ENCODE results near the gene AP5Z1. TPM values are rescaled to one million over a fixed set of nuclear protein-coding genes. Genes with fewer than 3 reads are reported as not detected.

The AP5Z1 gene
- total RNA-seq, 2 experiments from 2014 or later, result 15.3 to 18.1 TPM

DNA sequence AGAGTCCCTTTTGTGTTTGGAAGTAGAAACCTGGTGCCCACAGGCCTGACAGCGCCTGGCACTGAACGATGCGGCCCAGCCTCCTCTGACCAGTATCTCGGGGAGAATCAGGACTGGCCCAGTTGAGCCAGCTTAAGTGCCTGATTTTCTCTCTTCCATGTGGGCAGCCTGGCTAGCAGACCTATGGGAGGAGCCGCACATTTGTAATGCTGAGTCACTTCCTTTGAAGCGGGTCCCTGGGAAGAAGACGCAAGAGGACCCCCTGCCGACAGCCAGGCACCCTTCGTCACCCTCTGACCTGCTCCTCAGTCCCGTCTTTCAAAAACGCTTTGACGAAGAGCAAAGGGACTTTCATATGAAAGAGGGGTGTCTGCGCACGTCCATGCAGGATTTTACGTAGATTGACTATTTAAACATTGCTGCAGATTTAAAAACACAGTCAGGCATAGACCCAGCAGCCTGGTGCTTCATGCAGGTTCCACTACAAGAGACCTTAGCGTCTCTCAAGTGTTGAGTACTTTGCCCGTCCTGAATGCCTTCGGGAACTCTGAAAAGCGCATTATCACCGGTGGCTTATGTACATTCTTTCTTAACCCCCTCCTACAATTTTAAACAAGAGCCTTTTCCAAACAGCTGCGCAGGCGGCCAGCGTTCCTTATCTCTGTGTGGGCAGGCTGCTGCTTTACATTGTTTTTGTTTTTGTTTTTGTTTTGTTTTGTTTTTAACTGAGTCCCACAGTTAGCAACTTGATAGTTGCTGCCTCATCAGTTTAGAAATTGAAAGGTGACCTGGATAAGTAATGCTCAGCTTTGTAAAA is 36.5 kb upstream of the AP5Z1 start:
- Mint-ChIP-seq H3K36me3 (ENCODE audit: low read depth) (peaks cover 26% of the 10 kb centered on the region), H3K4me3 (peak overlapping the region; percentile 67), H3K9me3 (no peaks in the 10 kb centered on the region), H3K27ac (peak overlapping the region; percentile 84), H3K4me1 (ENCODE audit: low read depth) (peaks cover 50% of the 10 kb centered on the region), H3K27me3 (ENCODE audit: low read depth) (no peaks in the 10 kb centered on the region)
- peak; percentile 64 for DNase-seq
- intact Hi-C loops (cut with micrococcal nuclease), result loop anchor here (1.0 to 2.0 kb wide), 2 partner anchors 36 to 55 kb away; partner anchors contain the start of gene AP5Z1
- CTCF ChIA-PET, result interaction anchor here (0.9 kb wide), 1 partner anchor 16 kb away, joined by 3 read pairs; no protein-coding TSS in a partner anchor

- Mint-ChIP-seq H3K9me3 (no peaks in the 10 kb centered on the region), H3K4me3 (peak overlapping the region; percentile 67), H3K4me1 (ENCODE audit: low read depth) (peaks cover 52% of the 10 kb centered on the region), H3K27me3 (ENCODE audit: low read depth) (no peaks in the 10 kb centered on the region), H3K36me3 (ENCODE audit: low read depth) (peaks cover 26% of the 10 kb centered on the region), H3K27ac (peak overlapping the region; percentile 84)
- CTCF ChIA-PET, result interaction anchor here (0.6 to 0.9 kb wide), 2 partner anchors 16 to 25 kb away, joined by 3 read pairs; no protein-coding TSS in a partner anchor
- DNase-seq, result peak; percentile 72
- intact Hi-C loops (cut with micrococcal nuclease), result loop anchor here (1.0 to 2.0 kb wide), 2 partner anchors 35 to 55 kb away; partner anchors contain the start of gene AP5Z1
Measured at GRCh38 chr7:4739528-4739992, 35.9 kb upstream of the AP5Z1 start.

- CTCF ChIA-PET, result interaction anchor here (0.7 kb wide), 1 partner anchor 45 kb away, joined by 4 read pairs; no protein-coding TSS in a partner anchor
- no peaks in the 10 kb centered on the region for H3K9me3 Mint-ChIP-seq
- no peak for DNase-seq
- H3K27me3 Mint-ChIP-seq (ENCODE audit: low read depth), result no peaks in the 10 kb centered on the region
- no peak overlapping the region for H3K4me3 Mint-ChIP-seq
- intact Hi-C loops (cut with micrococcal nuclease), result loop anchor here (10.0 kb wide), 1 partner anchor 954 kb away; no protein-coding TSS in a partner anchor
- H3K27ac Mint-ChIP-seq, result no peak overlapping the region
- peaks cover 63% of the 10 kb centered on the region for H3K4me1 Mint-ChIP-seq (ENCODE audit: low read depth)
- H3K36me3 Mint-ChIP-seq (ENCODE audit: low read depth), result peaks cover 26% of the 10 kb centered on the region
Measured at GRCh38 chr7:4740796-4741195, 34.6 kb upstream of the AP5Z1 start.

GRCh38 chr7:4742051-4742573 is 33.3 kb upstream of the AP5Z1 start:
- no peaks in the 10 kb centered on the region for H3K27me3 Mint-ChIP-seq (ENCODE audit: low read depth)
- DNase-seq, result no peak
- no peaks in the 10 kb centered on the region for H3K9me3 Mint-ChIP-seq
- intact Hi-C loops (cut with micrococcal nuclease), result loop anchor here (10.0 kb wide), 1 partner anchor 953 kb away; no protein-coding TSS in a partner anchor
- no peak overlapping the region for H3K4me3 Mint-ChIP-seq
- no peak overlapping the region for H3K27ac Mint-ChIP-seq
- H3K4me1 Mint-ChIP-seq (ENCODE audit: low read depth), result peaks cover 73% of the 10 kb centered on the region
- CTCF ChIA-PET, result no interaction called here
- H3K36me3 Mint-ChIP-seq (ENCODE audit: low read depth), result peaks cover 33% of the 10 kb centered on the region

DNA sequence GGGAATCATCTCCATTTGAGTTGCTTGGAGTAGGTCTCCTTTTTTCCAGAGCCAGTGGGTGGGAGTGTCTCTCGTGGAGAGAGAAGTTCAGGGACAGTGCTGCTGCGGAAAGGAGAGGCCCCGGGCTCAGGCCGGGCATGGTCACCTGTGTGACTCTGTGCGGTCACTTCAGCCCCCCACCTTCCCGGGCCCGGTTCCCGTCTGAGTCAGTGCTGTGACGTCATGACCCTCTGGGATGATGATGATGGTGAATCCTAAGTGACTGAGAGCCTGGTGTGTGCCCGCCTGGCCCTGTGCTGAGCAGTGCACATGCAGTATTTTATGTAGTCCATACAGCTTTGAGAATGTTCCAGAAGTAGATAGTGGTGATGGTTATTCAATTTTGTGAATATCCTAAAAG is 32.6 kb upstream of the AP5Z1 start:
- Mint-ChIP-seq H3K27me3 (ENCODE audit: low read depth) (no peaks in the 10 kb centered on the region), H3K9me3 (no peaks in the 10 kb centered on the region), H3K36me3 (ENCODE audit: low read depth) (peaks cover 32% of the 10 kb centered on the region), H3K4me1 (ENCODE audit: low read depth) (peaks cover 74% of the 10 kb centered on the region), H3K27ac (no peak overlapping the region), H3K4me3 (no peak overlapping the region)
- CTCF ChIA-PET, result interaction anchor here (2.8 kb wide), 1 partner anchor 10 kb away, joined by 8 read pairs; no protein-coding TSS in a partner anchor
- DNase-seq, result no peak
- intact Hi-C loops (cut with micrococcal nuclease), result loop anchor here (10.0 kb wide), 1 partner anchor 952 kb away; no protein-coding TSS in a partner anchor

DNA sequence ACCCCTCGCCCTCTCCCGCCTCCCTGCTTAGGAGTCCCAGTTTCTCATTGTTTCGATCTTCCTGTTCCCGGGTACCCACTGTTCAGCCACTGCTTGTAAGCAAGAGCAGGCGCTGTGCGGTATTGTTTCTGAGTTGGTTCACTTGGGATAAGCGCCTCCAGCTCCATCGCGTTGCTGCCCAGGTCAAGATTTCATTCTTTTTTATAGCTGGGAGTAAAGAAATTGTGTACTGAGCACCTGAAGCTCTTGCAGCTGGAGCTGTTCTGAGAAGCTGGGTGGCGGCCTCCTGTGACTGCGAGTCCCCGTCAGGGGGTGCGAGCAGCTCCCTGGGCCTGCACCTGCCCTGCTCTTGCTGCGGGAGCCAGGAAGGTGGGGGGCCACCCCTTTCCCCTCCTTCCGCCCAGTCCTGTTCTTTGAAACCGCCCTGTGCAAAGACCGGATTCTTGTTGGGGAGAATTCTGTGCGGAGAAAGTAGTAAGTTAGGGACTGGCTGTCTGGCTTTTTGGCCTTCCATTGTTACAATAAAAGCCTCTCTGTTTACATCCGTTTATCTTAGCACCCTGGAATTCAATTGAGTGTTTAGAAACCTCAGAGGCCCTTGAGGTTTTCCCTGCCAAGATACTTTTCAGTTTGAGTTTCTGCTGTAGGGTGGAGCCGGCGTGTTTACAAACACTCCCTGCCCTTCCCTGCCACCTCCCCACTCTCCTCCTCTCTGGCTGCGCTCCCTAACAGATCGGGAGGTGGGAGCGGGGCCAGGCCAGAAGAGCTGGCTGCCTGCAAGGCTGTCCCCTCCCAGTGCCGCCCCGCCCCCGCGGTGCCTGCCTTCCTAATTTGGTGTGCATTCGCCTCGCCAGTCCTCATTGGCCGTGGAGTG is 30.8 kb upstream of the AP5Z1 start:
- H3K9me3 Mint-ChIP-seq, result no peaks in the 10 kb centered on the region
- peak overlapping the region; percentile 80 for H3K4me3 Mint-ChIP-seq
- H3K27ac Mint-ChIP-seq, result peak overlapping the region; percentile 95
- CTCF ChIA-PET, result interaction anchor here (1.0 to 2.8 kb wide), 4 partner anchors 10 to 60 kb away, joined by 3 to 8 read pairs (median 4); partner anchors contain the start of gene AP5Z1
- H3K36me3 Mint-ChIP-seq (ENCODE audit: low read depth), result peaks cover 36% of the 10 kb centered on the region
- no peaks in the 10 kb centered on the region for H3K27me3 Mint-ChIP-seq (ENCODE audit: low read depth)
- intact Hi-C loops (cut with micrococcal nuclease), result loop anchor here (1.0 to 10.0 kb wide), 3 partner anchors 32 to 950 kb away; no protein-coding TSS in a partner anchor
- peaks cover 73% of the 10 kb centered on the region for H3K4me1 Mint-ChIP-seq (ENCODE audit: low read depth)
- peak; percentile 77 for DNase-seq

GRCh38 chr7:4745265-4745919 is 30.0 kb upstream of the AP5Z1 start:
- Mint-ChIP-seq H3K36me3 (ENCODE audit: low read depth) (peaks cover 36% of the 10 kb centered on the region), H3K27ac (peak overlapping the region; percentile 95), H3K27me3 (ENCODE audit: low read depth) (no peaks in the 10 kb centered on the region), H3K4me1 (ENCODE audit: low read depth) (peaks cover 69% of the 10 kb centered on the region), H3K9me3 (no peaks in the 10 kb centered on the region), H3K4me3 (peak overlapping the region; percentile 80)
- CTCF ChIA-PET, result interaction anchor here (1.0 to 2.8 kb wide), 3 partner anchors 12 to 114 kb away, joined by 3 to 8 read pairs (median 3); no protein-coding TSS in a partner anchor
- DNase-seq, result no peak
- intact Hi-C loops (cut with micrococcal nuclease), result loop anchor here (2.0 to 10.0 kb wide), 2 partner anchors 33 to 949 kb away; no protein-coding TSS in a partner anchor

- peaks cover 66% of the 10 kb centered on the region for H3K4me1 Mint-ChIP-seq (ENCODE audit: low read depth)
- no peaks in the 10 kb centered on the region for H3K27me3 Mint-ChIP-seq (ENCODE audit: low read depth)
- H3K36me3 Mint-ChIP-seq (ENCODE audit: low read depth), result peaks cover 33% of the 10 kb centered on the region
- DNase-seq, result peak; percentile 72
- CTCF ChIA-PET, result interaction anchor here (0.7 to 1.0 kb wide), 3 partner anchors 21 to 505 kb away, joined by 3 read pairs; no protein-coding TSS in a partner anchor
- peak overlapping the region; percentile 80 for H3K4me3 Mint-ChIP-seq
- H3K27ac Mint-ChIP-seq, result peak overlapping the region; percentile 95
- intact Hi-C loops (cut with micrococcal nuclease), result loop anchor here (1.0 to 10.0 kb wide), 3 partner anchors 33 to 949 kb away; no protein-coding TSS in a partner anchor
- no peaks in the 10 kb centered on the region for H3K9me3 Mint-ChIP-seq
Measured at GRCh38 chr7:4745971-4746919, 29.2 kb upstream of the AP5Z1 start.

GRCh38 chr7:4747013-4747412 is 28.4 kb upstream of the AP5Z1 start:
- intact Hi-C loops (cut with micrococcal nuclease), result loop anchor here (10.0 kb wide), 1 partner anchor 948 kb away; no protein-coding TSS in a partner anchor
- CTCF ChIA-PET, result interaction anchor here (0.7 to 1.2 kb wide), 3 partner anchors 22 to 505 kb away, joined by 3 read pairs; no protein-coding TSS in a partner anchor
- no peaks in the 10 kb centered on the region for H3K9me3 Mint-ChIP-seq
- peak overlapping the region; percentile 95 for H3K27ac Mint-ChIP-seq
- DNase-seq, result no peak
- H3K4me3 Mint-ChIP-seq, result no peak overlapping the region
- H3K36me3 Mint-ChIP-seq (ENCODE audit: low read depth), result peaks cover 29% of the 10 kb centered on the region
- H3K27me3 Mint-ChIP-seq (ENCODE audit: low read depth), result no peaks in the 10 kb centered on the region
- H3K4me1 Mint-ChIP-seq (ENCODE audit: low read depth), result peaks cover 62% of the 10 kb centered on the region

- no peaks in the 10 kb centered on the region for H3K9me3 Mint-ChIP-seq
- CTCF ChIA-PET, result interaction anchor here (0.6 to 1.2 kb wide), 3 partner anchors 73 to 107 kb away, joined by 3 to 4 read pairs (median 4); no protein-coding TSS in a partner anchor
- H3K36me3 Mint-ChIP-seq (ENCODE audit: low read depth), result peaks cover 23% of the 10 kb centered on the region
- H3K27me3 Mint-ChIP-seq (ENCODE audit: low read depth), result no peaks in the 10 kb centered on the region
- no peak for DNase-seq
- peak overlapping the region; percentile 95 for H3K27ac Mint-ChIP-seq
- H3K4me3 Mint-ChIP-seq, result peak overlapping the region; percentile 2
- intact Hi-C loops (cut with micrococcal nuclease), result loop anchor here (10.0 kb wide), 1 partner anchor 947 kb away; no protein-coding TSS in a partner anchor
- peaks cover 65% of the 10 kb centered on the region for H3K4me1 Mint-ChIP-seq (ENCODE audit: low read depth)
Measured at GRCh38 chr7:4747746-4748145, 27.7 kb upstream of the AP5Z1 start.

Measured in activated naive CD4-positive, alpha-beta T cell treated with anti-CD3 and anti-CD28 coated beads for 36 hours (primary cell).